ENCODE results near the gene RPIA. TPM values are rescaled to one million over a fixed set of nuclear protein-coding genes. Genes with fewer than 3 reads are reported as not detected.

RPIA gene
- total RNA-seq, 2 donors from 2014 or later = 4.1 to 4.7 TPM

GRCh38 chr2:88733155-88733902 is 41.9 kb downstream of the RPIA start:
- H3K4me1 ChIP-seq (ENCODE audit: control insufficient read depth in 1 of 2, low read depth in 2 of 2) = no peaks in the 10 kb centered on the region
- H3K36me3 ChIP-seq = peaks cover 7% of the 10 kb centered on the region
- H3K4me3 ChIP-seq = no peak overlapping the region
- no peak for DNase-seq (ENCODE audit: low spot score)
- no peak for TF ChIP-seq CTCF (IDR thresholded peaks at IDR 0.05)
- H3K27me3 ChIP-seq (replicated peaks; ENCODE audit: insufficient read depth) = no peaks in the 10 kb centered on the region
- H3K9me3 ChIP-seq = no peaks in the 10 kb centered on the region
- no peak overlapping the region for H3K27ac ChIP-seq
- ATAC-seq (ENCODE audit: insufficient number of reproducible peaks, low FRiP score, low read depth) = no peak

GRCh38 chr2:88735133-88735532 is 43.7 kb downstream of the RPIA start:
- DNase-seq (ENCODE audit: low spot score) = no peak

GRCh38 chr2:88735853-88736252 is 44.4 kb downstream of the RPIA start:
- no peak for ATAC-seq (ENCODE audit: insufficient number of reproducible peaks, low FRiP score, low read depth)
- H3K4me3 ChIP-seq = no peak overlapping the region
- H3K36me3 ChIP-seq = peaks cover 11% of the 10 kb centered on the region
- H3K9me3 ChIP-seq = no peaks in the 10 kb centered on the region
- no peak for DNase-seq (ENCODE audit: low spot score)
- H3K4me1 ChIP-seq (ENCODE audit: control insufficient read depth in 1 of 2, low read depth in 2 of 2) = no peaks in the 10 kb centered on the region
- no peak for TF ChIP-seq CTCF (IDR thresholded peaks at IDR 0.05)
- no peaks in the 10 kb centered on the region for H3K27me3 ChIP-seq (replicated peaks; ENCODE audit: insufficient read depth)
- H3K27ac ChIP-seq = no peak overlapping the region

More at GRCh38 chr2:88735133-88735532, 43.7 kb downstream of the RPIA start:
- no peak overlapping the region for H3K27ac ChIP-seq
- no peaks in the 10 kb centered on the region for H3K9me3 ChIP-seq
- ATAC-seq (ENCODE audit: insufficient number of reproducible peaks, low FRiP score, low read depth) = no peak
- H3K36me3 ChIP-seq = peaks cover 11% of the 10 kb centered on the region
- no peak overlapping the region for H3K4me3 ChIP-seq
- no peaks in the 10 kb centered on the region for H3K27me3 ChIP-seq (replicated peaks; ENCODE audit: insufficient read depth)
- H3K4me1 ChIP-seq (ENCODE audit: control insufficient read depth in 1 of 2, low read depth in 2 of 2) = no peaks in the 10 kb centered on the region
- no peak for TF ChIP-seq CTCF (IDR thresholded peaks at IDR 0.05)

GRCh38 chr2:88736437-88736836 is 45.0 kb downstream of the RPIA start:
- no peak overlapping the region for H3K4me3 ChIP-seq
- no peaks in the 10 kb centered on the region for H3K9me3 ChIP-seq
- DNase-seq (ENCODE audit: low spot score) = no peak
- H3K27me3 ChIP-seq (replicated peaks; ENCODE audit: insufficient read depth) = no peaks in the 10 kb centered on the region
- H3K36me3 ChIP-seq = peaks cover 11% of the 10 kb centered on the region
- no peak for TF ChIP-seq CTCF (IDR thresholded peaks at IDR 0.05)
- ATAC-seq (ENCODE audit: insufficient number of reproducible peaks, low FRiP score, low read depth) = no peak
- H3K4me1 ChIP-seq (ENCODE audit: control insufficient read depth in 1 of 2, low read depth in 2 of 2) = no peaks in the 10 kb centered on the region
- H3K27ac ChIP-seq = no peak overlapping the region

GRCh38 chr2:88737385-88737784 is 45.9 kb downstream of the RPIA start:
- ATAC-seq (ENCODE audit: insufficient number of reproducible peaks, low FRiP score, low read depth) (no peak), DNase-seq (ENCODE audit: low spot score) (no peak)
- no peak for TF ChIP-seq CTCF (IDR thresholded peaks at IDR 0.05)
- H3K27ac ChIP-seq = no peak overlapping the region
- no peaks in the 10 kb centered on the region for H3K9me3 ChIP-seq
- peaks cover 11% of the 10 kb centered on the region for H3K36me3 ChIP-seq
- H3K27me3 ChIP-seq (replicated peaks; ENCODE audit: insufficient read depth) = no peaks in the 10 kb centered on the region
- H3K4me1 ChIP-seq (ENCODE audit: control insufficient read depth in 1 of 2, low read depth in 2 of 2) = no peaks in the 10 kb centered on the region
- no peak overlapping the region for H3K4me3 ChIP-seq
